IgD-negative memory B cell (primary cell): ENCODE data around the gene TVP23A. TPM values are rescaled to one million over a fixed set of nuclear protein-coding genes. Genes with fewer than 3 reads are reported as not detected.

Experiments used
- H3K27ac Mint-ChIP-seq, 3 donors: one replicate each; pipeline ENCODE4 v1.8.0; 2020 to 2022; ENCODE audit warnings: mild to moderate bottlenecking in 3 of 3, mixed read lengths in 3 of 3, moderate library complexity in 1 of 3
- H3K27me3 Mint-ChIP-seq: one replicate; pipeline ENCODE4 v1.8.0; 2021; ENCODE audit warnings: mixed read lengths
- H3K36me3 Mint-ChIP-seq: one replicate; pipeline ENCODE4 v1.8.0; 2020; ENCODE audit warnings: mild to moderate bottlenecking, mixed read lengths
- H3K4me1 Mint-ChIP-seq, 3 donors: one replicate each; pipeline ENCODE4 v1.8.0; 2020 to 2022; ENCODE audit warnings: mixed read lengths in 3 of 3, mild to moderate bottlenecking in 1 of 3
- H3K4me3 Mint-ChIP-seq, 4 donors: one replicate each; pipeline ENCODE4 v1.8.0; 2020 to 2022; ENCODE audit warnings: mild to moderate bottlenecking in 4 of 4, mixed read lengths in 4 of 4, moderate library complexity in 3 of 4
- H3K9me3 Mint-ChIP-seq, 3 donors: one replicate each; pipeline ENCODE4 v1.8.0; 2020 to 2021; ENCODE audit warnings: mixed read lengths in 3 of 3, mild to moderate bottlenecking in 1 of 3
- polyA plus RNA-seq: library from polyadenylated mRNA; unstranded; fragments of 300-500 nt; fragmentation: Illumina TruSeq; gene quantifications from one replicate; pipeline ENCODE4 v1.2.3, GENCODE V29; 2021

The TVP23A gene
- 0.23 TPM for polyA plus RNA-seq

DNA sequence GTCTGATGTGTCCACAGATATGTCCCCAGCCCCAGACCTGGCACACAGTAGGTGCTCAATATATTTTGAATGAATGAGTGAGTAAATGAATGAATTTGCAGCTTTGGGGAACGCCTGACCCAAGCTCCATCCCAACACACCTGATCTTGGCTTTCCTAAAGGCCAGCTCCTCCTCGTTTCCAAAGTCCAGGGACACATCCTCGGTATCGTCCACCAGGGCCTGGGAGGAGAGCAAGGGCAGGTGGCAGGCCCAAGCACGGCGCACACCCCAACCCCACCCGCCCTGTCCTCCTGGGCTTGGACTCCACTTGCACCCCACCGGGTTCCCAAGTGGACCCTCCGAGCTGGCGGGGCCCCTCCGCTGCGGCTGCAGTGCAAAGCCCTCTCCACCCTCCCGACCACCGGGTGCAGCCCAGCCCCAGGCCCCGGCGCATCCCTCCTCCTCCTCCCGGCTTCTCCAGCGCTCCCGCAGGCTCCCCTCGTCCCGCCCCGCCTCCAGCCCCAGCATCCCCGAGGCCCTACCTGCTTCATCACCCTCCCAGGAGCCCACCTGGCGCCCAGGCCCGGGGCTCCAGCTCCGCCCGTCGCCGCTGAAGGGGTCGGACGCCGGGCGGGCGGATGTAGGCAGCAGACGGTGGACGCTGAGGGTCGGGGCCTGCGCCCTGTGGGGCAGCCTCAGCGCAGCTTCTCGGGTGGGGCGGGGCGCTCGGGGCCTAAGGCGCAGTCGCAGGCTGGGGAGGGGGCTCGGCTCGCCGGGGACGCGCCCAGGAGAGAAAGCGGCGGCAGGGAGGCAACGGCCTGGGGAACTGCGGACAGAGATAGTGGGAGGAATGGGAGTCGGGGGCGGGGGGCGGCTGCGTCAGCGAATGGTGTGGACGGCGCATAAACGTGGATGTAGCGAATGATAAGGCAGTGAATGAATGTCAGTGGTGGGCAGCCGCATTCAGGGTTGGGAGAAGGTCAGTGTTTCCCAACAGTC is at the start of gene TVP23A:
TVP23A (minus strand) TSS at position 832 of the 979 bp plus-strand sequence; CDS start at position 531, 301 bp downstream.
- Mint-ChIP-seq H3K27me3 (no peaks in the 10 kb centered on the region), H3K9me3 (no peaks in the 10 kb centered on the region), H3K36me3 (no peaks in the 10 kb centered on the region), H3K4me3 (peak within 1 kb of the TSS in 3 of 4 donors; percentile 25 to 56 (median 25)), H3K4me1 (peaks cover 0 to 17% (median 10%) of the 10 kb centered on the region in 3 donors), H3K27ac (no peak within 1 kb of the TSS)

DNA sequence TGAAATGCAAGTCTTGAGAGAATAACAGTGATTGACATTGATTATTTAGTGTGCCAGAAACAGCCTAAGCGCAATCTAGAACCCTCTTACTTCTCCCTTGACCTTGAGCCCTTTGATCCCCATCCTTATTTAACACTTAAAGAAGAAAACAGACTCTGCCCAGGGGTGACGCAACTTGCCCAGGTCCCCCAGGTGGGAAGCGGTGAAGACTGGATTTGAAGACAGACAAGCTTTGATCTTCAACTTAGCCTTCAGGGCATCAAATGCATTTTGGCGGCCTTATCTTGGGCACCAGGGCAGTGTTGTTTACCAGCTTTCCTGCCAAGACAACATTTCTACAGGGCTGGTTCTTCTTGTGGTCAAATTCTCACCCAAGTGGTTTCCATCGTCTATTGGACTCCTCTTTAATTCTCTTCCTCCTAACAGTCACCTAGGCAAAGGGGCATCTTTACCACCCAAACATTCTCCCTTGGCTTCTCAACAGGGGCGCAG is 49.6 kb upstream of the TVP23A start:
- peaks cover 50 to 81% (median 72%) of the 10 kb centered on the region in 3 donors for H3K4me1 Mint-ChIP-seq
- H3K4me3 Mint-ChIP-seq = peak overlapping the region; percentile 60 to 94 (median 84)
- H3K27me3 Mint-ChIP-seq = peaks cover 2% of the 10 kb centered on the region

GRCh38 chr16:10867199-10867598 is 48.6 kb upstream of the TVP23A start:
- peak overlapping the region; percentile 92 to 99 (median 94) for H3K27ac Mint-ChIP-seq
- peaks cover 45 to 82% (median 66%) of the 10 kb centered on the region in 3 donors for H3K4me1 Mint-ChIP-seq
- peaks cover 2% of the 10 kb centered on the region for H3K27me3 Mint-ChIP-seq
- H3K9me3 Mint-ChIP-seq = no peaks in the 10 kb centered on the region
- H3K4me3 Mint-ChIP-seq = peak overlapping the region; percentile 67 to 90 (median 74)
- H3K36me3 Mint-ChIP-seq = no peaks in the 10 kb centered on the region

More for the DNA sequence above, 49.6 kb upstream of the TVP23A start:
- no peaks in the 10 kb centered on the region for H3K9me3 Mint-ChIP-seq
- H3K36me3 Mint-ChIP-seq = no peaks in the 10 kb centered on the region
- H3K27ac Mint-ChIP-seq = peak overlapping the region; percentile 92 to 99 (median 94)

DNA sequence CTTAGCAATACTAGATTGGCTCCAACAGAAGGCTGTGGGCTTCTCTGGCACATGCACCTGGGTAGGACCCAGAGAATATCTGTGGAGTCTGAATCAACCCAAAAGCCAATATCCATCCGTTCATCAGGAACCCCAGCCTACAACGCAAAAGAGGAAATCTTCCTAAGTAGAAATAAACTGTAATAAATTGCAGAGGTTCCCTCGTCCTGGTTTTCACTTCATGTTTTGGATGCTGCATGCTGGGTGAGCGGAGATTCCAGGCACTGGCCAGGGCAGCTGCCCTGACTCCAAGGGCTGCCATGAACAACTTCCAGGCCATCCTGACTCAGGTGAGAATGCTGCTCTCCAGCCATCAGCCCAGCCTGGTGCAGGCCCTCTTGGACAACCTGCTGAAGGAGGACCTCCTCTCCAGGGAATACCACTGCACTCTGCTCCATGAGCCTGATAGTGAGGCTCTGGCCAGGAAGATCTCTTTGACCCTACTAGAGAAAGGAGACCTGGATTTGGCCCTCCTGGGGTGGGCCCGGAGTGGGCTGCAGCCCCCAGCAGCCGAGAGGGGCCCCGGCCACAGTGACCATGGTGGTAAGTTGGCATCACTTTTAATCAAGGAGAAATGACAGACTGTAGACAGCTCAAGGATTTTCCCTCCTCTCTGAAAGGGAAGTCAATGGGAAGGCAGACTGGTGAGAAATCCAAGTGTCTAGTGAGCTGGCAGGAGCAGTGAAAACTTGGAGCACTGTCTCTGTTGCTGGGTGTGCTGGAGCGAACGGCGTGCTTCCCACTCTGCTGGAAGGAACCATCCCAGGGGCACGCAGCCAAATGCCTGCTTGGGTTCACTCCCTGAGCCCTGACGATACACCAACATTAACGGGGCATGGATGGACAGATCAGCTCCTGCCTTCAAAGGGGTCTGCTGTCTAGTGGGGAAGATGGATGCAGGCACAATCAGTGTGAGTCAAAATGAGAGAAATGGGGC is 47.7 kb upstream of the TVP23A start:
- H3K9me3 Mint-ChIP-seq = no peaks in the 10 kb centered on the region
- no peaks in the 10 kb centered on the region for H3K27me3 Mint-ChIP-seq
- peak overlapping the region; percentile 92 to 99 (median 94) for H3K27ac Mint-ChIP-seq
- H3K4me3 Mint-ChIP-seq = peak overlapping the region; percentile 67 to 90 (median 75)
- H3K36me3 Mint-ChIP-seq = peaks cover 2% of the 10 kb centered on the region
- H3K4me1 Mint-ChIP-seq = peaks cover 39 to 77% (median 59%) of the 10 kb centered on the region in 3 donors

GRCh38 chr16:10862438-10862837 is 43.8 kb upstream of the TVP23A start:
- H3K27me3 Mint-ChIP-seq = no peaks in the 10 kb centered on the region

DNA sequence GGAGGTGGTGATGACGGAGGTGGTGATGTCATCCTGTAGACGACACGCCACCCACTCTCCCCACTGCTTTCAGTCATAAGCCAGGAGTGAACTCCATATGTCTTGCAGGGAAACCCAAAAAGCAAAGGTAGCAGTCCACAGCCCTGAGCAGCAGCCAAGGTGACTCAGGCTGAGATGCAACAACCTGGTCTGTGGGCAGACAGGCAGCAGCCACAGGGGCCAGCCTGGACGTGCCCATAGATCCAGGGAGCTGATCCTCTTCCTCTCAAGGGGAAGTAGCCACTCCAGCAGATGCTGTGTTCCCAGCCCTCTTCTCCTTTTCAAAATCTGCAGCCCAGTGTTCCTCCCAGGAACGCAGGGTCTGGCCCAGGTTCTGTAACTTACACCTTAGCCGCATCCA is 41.1 kb upstream of the TVP23A start:
- Mint-ChIP-seq H3K9me3 (peaks cover 0 to 3% (median 0%) of the 10 kb centered on the region in 3 donors), H3K4me1 (peaks cover 16 to 22% (median 19%) of the 10 kb centered on the region in 3 donors), H3K27ac (peak overlapping the region in 1 of 3 donors; percentile 45), H3K27me3 (no peaks in the 10 kb centered on the region), H3K36me3 (peaks cover 8% of the 10 kb centered on the region), H3K4me3 (no peak overlapping the region)

More at GRCh38 chr16:10862438-10862837, 43.8 kb upstream of the TVP23A start:
- H3K9me3 Mint-ChIP-seq = peaks cover 0 to 3% (median 0%) of the 10 kb centered on the region in 3 donors
- H3K36me3 Mint-ChIP-seq = peaks cover 8% of the 10 kb centered on the region
- peak overlapping the region in 1 of 3 donors; percentile 64 for H3K27ac Mint-ChIP-seq
- peak overlapping the region in 1 of 4 donors; percentile 30 for H3K4me3 Mint-ChIP-seq
- peaks cover 12 to 43% (median 33%) of the 10 kb centered on the region in 3 donors for H3K4me1 Mint-ChIP-seq

- peaks cover 8% of the 10 kb centered on the region for H3K36me3 Mint-ChIP-seq
- H3K27ac Mint-ChIP-seq = no peak overlapping the region
- H3K9me3 Mint-ChIP-seq = peaks cover 0 to 3% (median 0%) of the 10 kb centered on the region in 3 donors
- H3K4me3 Mint-ChIP-seq = no peak overlapping the region
- no peaks in the 10 kb centered on the region for H3K27me3 Mint-ChIP-seq
- peaks cover 17 to 18% (median 18%) of the 10 kb centered on the region in 3 donors for H3K4me1 Mint-ChIP-seq
Measured at GRCh38 chr16:10859020-10859419, 40.4 kb upstream of the TVP23A start.

DNA sequence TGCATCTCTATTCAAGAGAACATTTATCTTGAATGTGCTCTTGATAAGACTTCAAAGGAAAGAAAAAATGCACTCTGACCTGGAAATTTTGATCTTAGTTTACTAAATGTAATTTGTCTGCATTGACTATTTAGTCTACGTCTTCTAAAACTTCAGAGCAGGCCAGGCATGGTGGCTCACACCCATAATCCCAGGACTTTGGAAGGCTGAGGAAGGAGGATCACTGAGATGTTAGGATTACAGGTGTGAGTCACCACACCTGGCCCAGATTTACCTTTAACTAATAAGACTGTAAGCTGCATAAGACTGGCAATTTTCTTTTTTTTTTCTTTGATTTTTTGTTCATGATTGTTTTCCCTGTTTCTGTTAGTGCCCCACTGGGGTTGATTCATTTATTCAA is 39.6 kb upstream of the TVP23A start:
- Mint-ChIP-seq H3K9me3 (peaks cover 0 to 3% (median 0%) of the 10 kb centered on the region in 3 donors), H3K27ac (peak overlapping the region in 1 of 3 donors; percentile 22), H3K36me3 (peaks cover 8% of the 10 kb centered on the region), H3K4me1 (peaks cover 13 to 18% (median 14%) of the 10 kb centered on the region in 3 donors), H3K27me3 (no peaks in the 10 kb centered on the region), H3K4me3 (no peak overlapping the region)

DNA sequence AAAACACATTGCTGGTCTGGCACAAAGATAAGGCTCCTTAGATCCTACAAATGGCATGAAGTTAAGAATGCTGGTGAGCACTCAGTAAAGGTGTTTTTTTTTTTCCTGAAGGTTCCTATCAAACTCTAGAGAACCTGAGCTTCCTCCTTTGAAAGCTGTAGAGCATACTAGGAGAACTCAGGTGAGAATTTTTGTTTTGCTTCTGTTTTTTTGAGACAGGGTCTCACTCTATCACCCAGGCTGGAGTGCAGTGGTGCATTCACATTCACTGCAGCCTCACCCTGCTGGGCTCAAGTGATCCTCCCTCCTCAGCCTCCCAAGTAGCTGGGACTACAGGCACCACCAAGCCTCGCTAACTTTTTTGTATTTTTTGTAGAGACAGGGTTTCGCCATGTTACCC is 37.4 kb upstream of the TVP23A start:
- no peaks in the 10 kb centered on the region for H3K27me3 Mint-ChIP-seq
- peaks cover 0 to 3% (median 0%) of the 10 kb centered on the region in 3 donors for H3K9me3 Mint-ChIP-seq
- H3K36me3 Mint-ChIP-seq = peaks cover 6% of the 10 kb centered on the region
- no peak overlapping the region for H3K4me3 Mint-ChIP-seq
- peak overlapping the region in 1 of 3 donors; percentile 76 for H3K27ac Mint-ChIP-seq
- H3K4me1 Mint-ChIP-seq = peaks cover 18 to 31% (median 23%) of the 10 kb centered on the region in 3 donors

DNA sequence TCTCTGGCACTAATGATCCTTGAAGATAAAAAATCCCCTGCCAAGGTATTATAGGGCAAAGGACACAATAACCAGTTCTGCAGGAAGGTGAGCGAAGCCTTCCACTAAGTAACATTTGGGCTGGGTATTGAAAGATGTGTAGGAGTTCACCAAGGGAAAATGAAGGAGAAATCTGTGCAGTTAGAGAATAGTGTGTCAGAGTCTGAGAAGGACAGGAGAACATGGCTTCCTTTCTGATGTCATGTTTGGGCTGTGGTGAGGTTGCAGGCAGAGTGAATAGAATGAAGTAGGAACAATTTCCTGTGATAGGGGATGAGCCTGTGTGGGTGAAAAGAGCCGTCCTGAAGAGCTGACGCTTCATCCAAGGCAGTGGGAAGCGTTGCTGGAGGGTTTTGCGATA is 34.4 kb upstream of the TVP23A start:
- H3K4me3 Mint-ChIP-seq = peak overlapping the region in 2 of 4 donors; percentile 39 to 76
- H3K27ac Mint-ChIP-seq = no peak overlapping the region
- no peaks in the 10 kb centered on the region for H3K27me3 Mint-ChIP-seq
- peaks cover 4% of the 10 kb centered on the region for H3K36me3 Mint-ChIP-seq
- no peaks in the 10 kb centered on the region for H3K9me3 Mint-ChIP-seq
- peaks cover 26 to 42% (median 33%) of the 10 kb centered on the region in 3 donors for H3K4me1 Mint-ChIP-seq

DNA sequence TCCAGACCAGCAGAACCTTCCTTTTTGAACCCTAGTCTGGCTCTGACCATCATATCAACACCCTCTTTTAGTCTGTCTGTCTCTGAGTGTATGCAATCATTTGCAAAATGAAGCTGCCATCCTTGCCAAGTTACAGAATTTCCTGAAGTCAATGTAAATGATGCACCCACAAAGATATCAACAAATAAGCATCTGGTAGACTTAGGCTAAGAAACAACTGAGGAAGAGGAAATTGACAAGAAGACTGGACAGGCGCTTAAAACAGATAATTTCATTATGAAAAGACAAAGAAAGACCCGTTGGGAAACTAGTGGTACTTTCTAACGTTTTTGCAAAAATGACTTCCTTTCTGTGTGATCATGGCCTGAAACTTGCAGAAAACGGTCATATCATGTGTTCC is 33.7 kb upstream of the TVP23A start:
- Mint-ChIP-seq H3K36me3 (peaks cover 4% of the 10 kb centered on the region), H3K4me3 (peak overlapping the region in 3 of 4 donors; percentile 39 to 76 (median 70)), H3K27me3 (no peaks in the 10 kb centered on the region), H3K27ac (peak overlapping the region in 2 of 3 donors; percentile 1 to 20), H3K4me1 (peaks cover 30 to 47% (median 38%) of the 10 kb centered on the region in 3 donors), H3K9me3 (no peaks in the 10 kb centered on the region)

DNA sequence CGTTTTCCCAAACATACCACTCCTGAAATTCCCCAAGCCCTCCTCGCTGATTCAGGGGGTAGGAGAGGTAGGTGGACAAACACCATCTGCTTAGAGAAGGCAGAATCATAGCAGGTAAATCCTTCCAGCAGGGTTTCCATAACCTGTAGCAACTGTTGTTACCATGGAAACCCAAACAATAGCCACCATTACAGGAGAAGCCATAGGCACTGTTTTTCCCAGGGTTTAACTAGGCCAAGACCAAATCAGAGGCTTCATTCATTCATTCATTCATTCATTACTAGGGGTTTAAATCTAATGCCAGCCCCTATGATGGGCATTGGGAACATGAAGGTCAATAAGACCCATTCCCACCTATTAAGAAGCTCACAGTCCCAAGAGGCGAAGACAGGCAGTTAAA is 32.9 kb upstream of the TVP23A start:
- peaks cover 38 to 50% (median 44%) of the 10 kb centered on the region in 3 donors for H3K4me1 Mint-ChIP-seq
- H3K4me3 Mint-ChIP-seq = no peak overlapping the region
- peaks cover 4% of the 10 kb centered on the region for H3K36me3 Mint-ChIP-seq
- no peak overlapping the region for H3K27ac Mint-ChIP-seq
- peaks cover 2% of the 10 kb centered on the region for H3K27me3 Mint-ChIP-seq
- no peaks in the 10 kb centered on the region for H3K9me3 Mint-ChIP-seq

DNA sequence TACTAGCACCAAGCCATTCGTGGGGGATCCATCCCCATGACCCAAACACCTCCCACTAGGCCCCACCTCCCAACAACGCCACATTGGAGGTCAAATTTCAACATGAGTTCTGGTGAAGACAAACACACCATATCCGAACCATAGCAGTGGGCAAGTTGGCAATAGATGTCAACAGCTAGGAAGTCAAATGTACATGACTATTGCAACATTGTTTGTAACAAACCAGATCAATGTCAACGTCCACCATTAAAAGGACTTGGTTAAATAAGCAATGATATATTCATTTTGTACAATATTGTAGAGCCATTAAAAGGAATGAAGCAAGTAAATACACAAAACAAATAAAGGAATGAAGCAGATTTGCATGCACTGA is 31.9 kb upstream of the TVP23A start:
- Mint-ChIP-seq H3K36me3 (peaks cover 4% of the 10 kb centered on the region), H3K4me1 (peaks cover 33 to 41% (median 40%) of the 10 kb centered on the region in 3 donors), H3K27ac (no peak overlapping the region), H3K27me3 (peaks cover 2% of the 10 kb centered on the region), H3K4me3 (no peak overlapping the region), H3K9me3 (no peaks in the 10 kb centered on the region)
